ENCODE measurements around the gene SDK1.

- TF ChIP-seq POLR2A (IDR thresholded peaks at IDR 0.05), result no peak
- TF ChIP-seq CTCF (IDR thresholded peaks at IDR 0.05), result no peak
Observed at GRCh38 chr7:3649678-3650440, 348.8 kb downstream of the SDK1 start.
